Spleen (tissue), 7 donors: ENCODE measurements around the gene DMRT1.

Experiments
- CTCF ChIP-seq, 11 experiments: fragments of 200-600 bp in 7 of 11; fragments of 450-650 bp in 4 of 11; sonication (generic) in 4 of 11; IDR thresholded peaks in 8 of 11; conservative IDR thresholded peaks in 3 of 11; 1 replicate in 7 of 11; 2 replicates in 4 of 11; pipeline versions ENCODE4 v1.4.0 to v1.8.0; 2016 to 2021; ENCODE audit warnings: antibody characterized with exemption in 11 of 11, inconsistent platforms in 4 of 11, mild to moderate bottlenecking in 1 of 11
- POLR2A ChIP-seq, 3 donors: fragments of 450-650 bp; IDR thresholded peaks; one replicate each; pipeline ENCODE4 v1.5.1; 2017; ENCODE audit warnings: antibody characterized with exemption in 3 of 3, mild to moderate bottlenecking in 1 of 3
- POLR2AphosphoS5 ChIP-seq, 3 donors: sonication (generic); formaldehyde crosslinking; IDR thresholded peaks; one replicate each; pipeline ENCODE4 v1.5.1; 2017; ENCODE audit warnings: antibody characterized with exemption in 3 of 3
- donor health status: DM: no; HTN: no; CAD: no; lungs with moderate emphysema.
- donor health status: DM: no; HTN: no; CAD: no.
- donor health status: DM: no; HTN: no; CAD: no.

- no peak for TF ChIP-seq CTCF (IDR thresholded peaks at IDR 0.05 in 8 of 11, conservative IDR thresholded peaks at IDR 0.05 in 3 of 11)
- no peak for TF ChIP-seq POLR2AphosphoS5 (IDR thresholded peaks at IDR 0.05)
- no peak for TF ChIP-seq POLR2A (IDR thresholded peaks at IDR 0.05)
Measured at GRCh38 chr9:886886-887285, 45.4 kb downstream of the DMRT1 start.
